Right renal cortex interstitium (tissue), 3 donors: ENCODE results near the gene NPR1. TPM values are rescaled to one million over a fixed set of nuclear protein-coding genes. Genes with fewer than 3 reads are reported as not detected.
"Not testable (repeated sequence)": the region's sequence is repeated elsewhere in the genome, so short reads cannot be mapped to it uniquely, and the experiment has no call there.

ENCODE experiments used
- DNase-seq, 3 donors: peaks; one replicate each; pipeline ENCODE4 v3.0.0-alpha.2; 2013; ENCODE audit warnings: low read depth in 3 of 3, low spot score in 2 of 3
- polyA plus RNA-seq, 3 donors: library from polyadenylated mRNA; unstranded; fragments of 120-200 nt; gene quantifications; one replicate each; pipeline ENCODE4 v1.2.1, GENCODE V29; 2013; ENCODE audit not compliant: insufficient read length in 3 of 3

The NPR1 gene
- polyA plus RNA-seq, 3 donors: 64.0 to 77.4 (median 67.5) TPM

GRCh38 chr1:153649137-153649862 lies 29.2 kb upstream of the NPR1 start:
- no peak for DNase-seq

GRCh38 chr1:153649863-153650235 lies 28.6 kb upstream of the NPR1 start:
- no peak for DNase-seq

GRCh38 chr1:153651771-153652170 lies 26.7 kb upstream of the NPR1 start:
- DNase-seq: no peak

GRCh38 chr1:153652805-153653500 lies 25.5 kb upstream of the NPR1 start:
- no peak for DNase-seq

- no peak for DNase-seq
These were observed 23.2 kb upstream of the NPR1 start for GRCh38 chr1:153655333-153655732.

- DNase-seq: peak; percentile 74 to 87 (median 77)
These were observed 19.9 kb upstream of the NPR1 start, which contains the start of gene SNAPIN for GRCh38 chr1:153658400-153659174. Gene SNAPIN, plus strand, starts transcription at chr1:153658703. Its CDS starts 41 bp downstream, at chr1:153658744.

- DNase-seq: no peak
These were observed 19.3 kb upstream of the NPR1 start for GRCh38 chr1:153659175-153659534.

- DNase-seq: no peak
These were observed 18.8 kb upstream of the NPR1 start for GRCh38 chr1:153659656-153660055.

- no peak for DNase-seq
These were observed 17.3 kb upstream of the NPR1 start for GRCh38 chr1:153661111-153661708.

- no peak for DNase-seq
These were observed 16.2 kb upstream of the NPR1 start for GRCh38 chr1:153662269-153662668.

- DNase-seq: no peak
These were observed 15.3 kb upstream of the NPR1 start for GRCh38 chr1:153663211-153663610.

GRCh38 chr1:153667439-153667838 lies 11.0 kb upstream of the NPR1 start:
- DNase-seq: no peak

- not testable (repeated sequence) for DNase-seq
These were observed 9.8 kb upstream of the NPR1 start for GRCh38 chr1:153668672-153669071.

GRCh38 chr1:153669606-153670005 lies 8.9 kb upstream of the NPR1 start:
- DNase-seq: no peak

GRCh38 chr1:153670257-153670858 lies 8.1 kb upstream of the NPR1 start:
- no peak for DNase-seq

GRCh38 chr1:153670859-153671627 lies 7.4 kb upstream of the NPR1 start, which contains the start of gene ILF2:
Gene ILF2, minus strand, starts transcription at chr1:153670993. Its CDS starts 71 bp downstream, at chr1:153670922.
- DNase-seq: peak; percentile 98 to 100 (median 99)

- not testable (repeated sequence) for DNase-seq
These were observed 6.7 kb upstream of the NPR1 start for GRCh38 chr1:153671628-153672353.

- DNase-seq: no peak
These were observed 5.0 kb upstream of the NPR1 start for GRCh38 chr1:153673511-153673910.
